DND-41 (cell line): Measurements from ENCODE around the gene DNAJC3.

Experiments
- ATAC-seq: fragments of 200-7000 bp; cut with Tn5 transposase; 3 replicates; pipeline ENCODE4 v1.9.1; 2021; ENCODE audit warnings: low read depth; ENCODE audit not compliant: insufficient read depth
- DNase-seq: peaks from one replicate; pipeline ENCODE4 v3.0.0-alpha.2; 2020
- H2AFZ ChIP-seq: 2 replicates; pipeline ENCODE4 v1.6.0; 2012; ENCODE audit warnings: low read depth, low read length
- H3K27ac ChIP-seq: 2 replicates; pipeline ENCODE4 v1.5.1; 2012; ENCODE audit warnings: low read length, inconsistent platforms
- H3K27me3 ChIP-seq: fragments of 200-600 bp; sonication (generic); 2 replicates; pipeline ENCODE4 v1.6.0; 2012; ENCODE audit warnings: low read length, mild to moderate bottlenecking, inconsistent platforms; ENCODE audit not compliant: insufficient read depth, poor library complexity
- H3K36me3 ChIP-seq: 2 replicates; pipeline ENCODE4 v1.5.1; 2012; ENCODE audit warnings: low read length, inconsistent platforms; ENCODE audit not compliant: insufficient read depth
- H3K4me1 ChIP-seq: 2 replicates; pipeline ENCODE4 v1.5.1; 2012; ENCODE audit warnings: mild to moderate bottlenecking, low read length; ENCODE audit not compliant: insufficient read depth
- H3K4me2 ChIP-seq: 2 replicates; pipeline ENCODE4 v1.6.0; 2012; ENCODE audit warnings: mild to moderate bottlenecking, moderate library complexity, low read length, inconsistent platforms; ENCODE audit not compliant: insufficient read depth
- H3K4me3 ChIP-seq, 2 experiments: fragments of 200-600 bp in 1 of 2; shearing (Covaris generic) in 1 of 2; 2 replicates each; pipeline ENCODE4 v1.5.1; 2012 to 2016; ENCODE audit warnings: inconsistent platforms in 2 of 2, low read length in 2 of 2, mild to moderate bottlenecking in 2 of 2, low read depth in 1 of 2, moderate library complexity in 1 of 2
- H3K79me2 ChIP-seq: 2 replicates; pipeline ENCODE4 v1.6.0; 2012; ENCODE audit warnings: low read length, inconsistent platforms; ENCODE audit not compliant: insufficient read depth
- H3K9ac ChIP-seq: 2 replicates; pipeline ENCODE4 v1.6.0; 2012; ENCODE audit warnings: low read depth, mild to moderate bottlenecking, inconsistent platforms, low read length, moderate library complexity
- H3K9me3 ChIP-seq: 2 replicates; pipeline ENCODE4 v1.5.1; 2012; ENCODE audit warnings: low read length, moderate library complexity, mild to moderate bottlenecking, inconsistent platforms; ENCODE audit not compliant: insufficient read depth, severe bottlenecking
- H4K20me1 ChIP-seq: 2 replicates; pipeline ENCODE4 v1.6.0; 2012; ENCODE audit warnings: low read length; ENCODE audit not compliant: insufficient read depth
- EZH2 ChIP-seq: IDR thresholded peaks from 3 replicates; pipeline ENCODE4 v1.6.1; 2012; ENCODE audit warnings: borderline replicate concordance, low read depth, mild to moderate bottlenecking, moderate library complexity, low read length, inconsistent platforms; ENCODE audit not compliant: severe bottlenecking
- TF ChIP-seq, protein P1 (sequence below): IDR thresholded peaks from 2 replicates; pipeline ENCODE4 v1.5.1; 2012; ENCODE audit warnings: borderline replicate concordance, low read length, moderate library complexity, mild to moderate bottlenecking; ENCODE audit not compliant: poor library complexity, severe bottlenecking; ENCODE audit errors: extremely low read depth

Gene DNAJC3

DNA sequence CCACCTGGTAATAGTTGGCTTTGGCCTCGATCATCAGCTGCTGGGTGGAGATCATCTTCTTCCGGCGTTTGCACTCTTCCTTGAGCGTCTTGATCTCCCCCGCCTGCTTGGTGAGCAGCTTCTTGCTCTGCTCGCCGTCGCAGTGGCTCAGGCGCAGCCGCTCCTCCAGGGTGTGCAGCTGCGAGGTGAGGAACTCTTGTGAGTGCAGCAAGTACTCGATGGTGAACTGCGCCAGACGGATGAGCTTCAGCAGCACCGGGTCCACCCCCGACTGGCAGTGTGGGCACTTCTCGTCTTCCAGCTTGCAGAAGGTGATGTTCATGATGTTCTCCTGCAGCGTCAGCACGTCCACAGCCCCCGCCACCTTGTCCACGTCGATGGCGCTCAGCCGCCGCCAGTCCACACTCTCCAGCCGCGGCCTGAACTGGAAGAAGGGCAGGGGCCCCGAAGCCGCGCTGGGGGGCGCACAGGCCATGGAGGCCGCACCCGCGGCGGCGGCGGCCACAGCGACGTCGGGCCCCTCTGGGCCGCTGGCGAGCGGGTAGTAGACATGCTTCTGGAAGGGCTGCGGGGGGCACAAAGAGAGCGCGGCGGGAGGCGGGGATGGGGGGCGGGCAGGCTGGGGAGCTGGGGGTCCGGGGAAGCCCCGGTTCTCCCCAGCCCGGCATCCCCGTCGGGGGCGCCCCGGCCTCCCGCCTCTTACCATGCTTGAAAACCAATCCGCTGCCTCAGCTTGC, 35.5 kb upstream of the DNAJC3 start:
- Histone ChIP-seq H4K20me1 (no peaks in the 10 kb centered on the region), H3K27ac (no peak overlapping the region), H3K79me2 (no peaks in the 10 kb centered on the region), H3K9ac (no peak overlapping the region), H3K4me1 (0 out of 2 replicates have a peak, but pooled peaks cover 2% of the 10 kb centered on the region), H3K36me3 (no peaks in the 10 kb centered on the region), H3K4me3 (no peak overlapping the region), H3K9me3 (no peaks in the 10 kb centered on the region), H3K27me3 (no peaks in the 10 kb centered on the region), H2AFZ (no peak overlapping the region), H3K4me2 (no peak overlapping the region)
- DNase-seq (no peak), ATAC-seq (no peak)
- TF ChIP-seq, protein P1, sequence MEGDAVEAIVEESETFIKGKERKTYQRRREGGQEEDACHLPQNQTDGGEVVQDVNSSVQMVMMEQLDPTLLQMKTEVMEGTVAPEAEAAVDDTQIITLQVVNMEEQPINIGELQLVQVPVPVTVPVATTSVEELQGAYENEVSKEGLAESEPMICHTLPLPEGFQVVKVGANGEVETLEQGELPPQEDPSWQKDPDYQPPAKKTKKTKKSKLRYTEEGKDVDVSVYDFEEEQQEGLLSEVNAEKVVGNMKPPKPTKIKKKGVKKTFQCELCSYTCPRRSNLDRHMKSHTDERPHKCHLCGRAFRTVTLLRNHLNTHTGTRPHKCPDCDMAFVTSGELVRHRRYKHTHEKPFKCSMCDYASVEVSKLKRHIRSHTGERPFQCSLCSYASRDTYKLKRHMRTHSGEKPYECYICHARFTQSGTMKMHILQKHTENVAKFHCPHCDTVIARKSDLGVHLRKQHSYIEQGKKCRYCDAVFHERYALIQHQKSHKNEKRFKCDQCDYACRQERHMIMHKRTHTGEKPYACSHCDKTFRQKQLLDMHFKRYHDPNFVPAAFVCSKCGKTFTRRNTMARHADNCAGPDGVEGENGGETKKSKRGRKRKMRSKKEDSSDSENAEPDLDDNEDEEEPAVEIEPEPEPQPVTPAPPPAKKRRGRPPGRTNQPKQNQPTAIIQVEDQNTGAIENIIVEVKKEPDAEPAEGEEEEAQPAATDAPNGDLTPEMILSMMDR: no peak
- no peak for TF ChIP-seq EZH2

DNA sequence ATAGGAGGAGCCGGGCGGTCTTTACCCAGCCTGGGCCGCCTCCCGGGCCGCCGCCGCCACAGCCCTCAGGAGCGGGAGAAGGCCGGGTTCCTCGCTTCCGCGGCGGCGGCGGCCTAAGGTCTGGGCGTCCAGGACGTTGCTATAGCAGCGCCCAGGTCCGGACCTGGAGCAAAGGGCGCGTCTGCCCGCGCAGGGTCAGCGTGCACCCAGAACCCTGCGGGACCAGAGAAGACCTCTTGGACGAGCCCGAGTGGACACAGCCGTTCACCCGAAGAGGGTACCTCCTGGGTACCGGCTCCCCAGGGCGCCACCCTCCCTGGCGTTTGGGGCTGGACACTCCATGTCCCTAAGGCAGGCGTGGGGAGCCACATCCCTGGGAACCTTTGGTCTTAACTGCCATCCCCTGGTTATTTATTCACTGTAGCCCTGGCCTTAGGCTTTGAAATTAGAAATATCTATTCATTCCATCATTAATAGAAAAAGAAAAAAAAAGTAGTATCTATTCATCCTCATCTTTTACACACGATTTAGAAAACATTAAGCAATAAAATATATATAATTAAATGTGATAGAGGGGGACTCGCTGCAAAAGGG, 34.8 kb upstream of the DNAJC3 start:
- H3K79me2 ChIP-seq: no peaks in the 10 kb centered on the region
- no peaks in the 10 kb centered on the region for H3K9me3 ChIP-seq
- TF ChIP-seq, protein P1: no peak
- TF ChIP-seq EZH2: no peak
- H3K4me3 ChIP-seq: no peak overlapping the region
- no peaks in the 10 kb centered on the region for H3K4me1 ChIP-seq
- H4K20me1 ChIP-seq: no peaks in the 10 kb centered on the region
- H3K27ac ChIP-seq: no peak overlapping the region
- ATAC-seq (no peak), DNase-seq (no peak)
- H3K4me2 ChIP-seq: no peak overlapping the region
- H3K27me3 ChIP-seq: no peaks in the 10 kb centered on the region
- H2AFZ ChIP-seq: no peak overlapping the region
- no peak overlapping the region for H3K9ac ChIP-seq
- H3K36me3 ChIP-seq: no peaks in the 10 kb centered on the region

DNA sequence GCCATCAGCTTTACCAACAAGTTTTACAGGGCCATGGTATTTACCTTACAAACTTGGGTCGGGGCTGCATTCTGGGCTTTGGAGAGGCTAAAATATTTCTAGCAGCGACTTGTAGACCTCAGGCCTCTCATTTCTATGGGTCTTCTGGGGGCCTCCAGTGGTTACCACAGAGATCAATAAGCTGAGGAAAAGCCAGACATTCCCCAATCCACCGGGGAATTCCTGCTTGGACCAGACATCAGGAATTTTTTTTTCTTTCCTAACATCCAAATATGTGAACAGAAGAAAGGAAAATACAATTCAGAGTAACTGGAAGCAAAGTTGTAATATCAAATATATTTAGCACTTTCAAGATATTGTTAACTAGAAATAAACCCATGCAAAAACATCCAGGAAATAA, 33.9 kb upstream of the DNAJC3 start:
- H3K9ac ChIP-seq: no peak overlapping the region
- no peak for ATAC-seq

More for the DNA sequence above, 33.9 kb upstream of the DNAJC3 start:
- Histone ChIP-seq H3K79me2 (no peaks in the 10 kb centered on the region), H3K4me1 (no peaks in the 10 kb centered on the region), H3K27me3 (no peaks in the 10 kb centered on the region), H3K4me3 (no peak overlapping the region), H2AFZ (no peak overlapping the region), H3K27ac (no peak overlapping the region), H3K36me3 (no peaks in the 10 kb centered on the region), H3K4me2 (no peak overlapping the region), H4K20me1 (no peaks in the 10 kb centered on the region), H3K9me3 (no peaks in the 10 kb centered on the region)
- DNase-seq: no peak
- TF ChIP-seq EZH2: no peak
- TF ChIP-seq, protein P1: no peak
